MCF 10A (cell line): Measurements from ENCODE around the gene EPB41. TPM values are rescaled to one million over a fixed set of nuclear protein-coding genes. Genes with fewer than 3 reads are reported as not detected.

Experiments
- BruUV-seq: library from RNA; stranded (reverse); fragments of 400-500 nt; replicated peaks from 2 replicates; lab custom pipeline; 2021; lab: Mats Ljungman, UMichigan
- CTCF ChIA-PET: fragments of 300-600 bp; sonication (Branson Sonifier 250); formaldehyde crosslinking; extraction: SDS; loops from one replicate; lab custom pipeline; 2021; ENCODE audit warnings: antibody characterized with exemption, inconsistent platforms; lab: Yijun Ruan, JAX
- POLR2A ChIA-PET: fragments of 300-600, 350-650 bp; sonication (Branson Sonifier 250); formaldehyde crosslinking; extraction: SDS; loops from one replicate; lab custom pipeline; 2020; ENCODE audit warnings: antibody characterized with exemption, inconsistent platforms; lab: Yijun Ruan, JAX
- DNase-seq: peaks from one replicate; pipeline ENCODE4 v3.0.0-alpha.2; 2018; ENCODE audit not compliant: unreplicated experiment
- H3K27ac Mint-ChIP-seq: one replicate; pipeline ENCODE4 v1.8.0; 2022; ENCODE audit warnings: mild to moderate bottlenecking, low read depth, mixed read lengths; ENCODE audit not compliant: unreplicated experiment
- H3K27me3 Mint-ChIP-seq: one replicate; pipeline ENCODE4 v1.8.0; 2022; ENCODE audit warnings: mixed read lengths; ENCODE audit not compliant: insufficient read depth, unreplicated experiment
- H3K36me3 Mint-ChIP-seq: one replicate; pipeline ENCODE4 v1.8.0; 2022; ENCODE audit warnings: mild to moderate bottlenecking, moderate library complexity, mixed read lengths; ENCODE audit not compliant: insufficient read depth, unreplicated experiment
- H3K4me1 Mint-ChIP-seq: one replicate; pipeline ENCODE4 v1.8.0; 2022; ENCODE audit warnings: mixed read lengths; ENCODE audit not compliant: insufficient read depth, unreplicated experiment
- H3K4me3 Mint-ChIP-seq: one replicate; pipeline ENCODE4 v1.8.0; 2022; ENCODE audit warnings: mild to moderate bottlenecking, moderate library complexity, mixed read lengths; ENCODE audit not compliant: unreplicated experiment
- H3K9me3 Mint-ChIP-seq: one replicate; pipeline ENCODE4 v1.8.0; 2022; ENCODE audit warnings: mixed read lengths; ENCODE audit not compliant: unreplicated experiment
- intact Hi-C: fragments of 100-400 bp; cut with micrococcal nuclease; formaldehyde crosslinking; loops from 2 replicates; pipeline ENCODE4 v1.14.1; 2022
- total RNA-seq: library from RNA; stranded (reverse); gene quantifications from 2 replicates; pipeline ENCODE4 v1.2.3, GENCODE V29; 2022
- TF ChIP-seq, protein P1 (sequence below): fragments of 200-600 bp; IDR thresholded peaks from one replicate; pipeline ENCODE4 v1.8.0; 2022; ENCODE audit warnings: antibody characterized with exemption, mild to moderate bottlenecking; ENCODE audit not compliant: unreplicated experiment

Gene EPB41
- total RNA-seq, 1 experiment from 2014 or later: 15.0 TPM

DNA sequence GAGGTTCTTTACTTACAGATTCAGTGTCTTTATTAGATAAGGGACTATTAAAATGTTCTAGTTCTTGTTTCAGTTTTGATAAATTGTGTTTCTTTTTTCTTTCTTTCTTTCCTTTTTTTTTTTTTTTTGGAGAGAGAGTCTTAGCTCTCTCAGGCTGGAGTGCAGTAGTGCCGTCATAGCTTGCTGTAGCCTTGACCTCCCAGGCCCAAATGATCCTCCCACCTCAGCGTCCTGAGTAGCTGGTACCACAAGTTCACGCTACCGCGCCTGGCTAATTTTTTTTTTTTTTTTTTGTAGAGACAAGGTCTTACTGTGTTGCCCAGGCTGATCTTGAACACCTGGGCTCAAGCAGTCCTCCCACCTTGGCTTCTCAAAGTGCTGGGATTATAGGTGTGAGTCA lies 132.8 kb downstream of the EPB41 start:
- Mint-ChIP-seq H3K27me3 (no peaks in the 10 kb centered on the region), H3K4me1 (no peaks in the 10 kb centered on the region), H3K36me3 (peaks cover 29% of the 10 kb centered on the region), H3K4me3 (no peak overlapping the region), H3K9me3 (no peaks in the 10 kb centered on the region), H3K27ac (no peak overlapping the region)
- intact Hi-C loops: no loop called here
- CTCF ChIA-PET: interaction anchor here (1.2 kb wide), 1 partner anchor 13 kb away, joined by 6 read pairs; no protein-coding TSS in a partner anchor
- no peak for DNase-seq
- TF ChIP-seq, protein P1, sequence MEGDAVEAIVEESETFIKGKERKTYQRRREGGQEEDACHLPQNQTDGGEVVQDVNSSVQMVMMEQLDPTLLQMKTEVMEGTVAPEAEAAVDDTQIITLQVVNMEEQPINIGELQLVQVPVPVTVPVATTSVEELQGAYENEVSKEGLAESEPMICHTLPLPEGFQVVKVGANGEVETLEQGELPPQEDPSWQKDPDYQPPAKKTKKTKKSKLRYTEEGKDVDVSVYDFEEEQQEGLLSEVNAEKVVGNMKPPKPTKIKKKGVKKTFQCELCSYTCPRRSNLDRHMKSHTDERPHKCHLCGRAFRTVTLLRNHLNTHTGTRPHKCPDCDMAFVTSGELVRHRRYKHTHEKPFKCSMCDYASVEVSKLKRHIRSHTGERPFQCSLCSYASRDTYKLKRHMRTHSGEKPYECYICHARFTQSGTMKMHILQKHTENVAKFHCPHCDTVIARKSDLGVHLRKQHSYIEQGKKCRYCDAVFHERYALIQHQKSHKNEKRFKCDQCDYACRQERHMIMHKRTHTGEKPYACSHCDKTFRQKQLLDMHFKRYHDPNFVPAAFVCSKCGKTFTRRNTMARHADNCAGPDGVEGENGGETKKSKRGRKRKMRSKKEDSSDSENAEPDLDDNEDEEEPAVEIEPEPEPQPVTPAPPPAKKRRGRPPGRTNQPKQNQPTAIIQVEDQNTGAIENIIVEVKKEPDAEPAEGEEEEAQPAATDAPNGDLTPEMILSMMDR: no peak
- no TSS peak for BruUV-seq
- POLR2A ChIA-PET: no interaction called here

DNA sequence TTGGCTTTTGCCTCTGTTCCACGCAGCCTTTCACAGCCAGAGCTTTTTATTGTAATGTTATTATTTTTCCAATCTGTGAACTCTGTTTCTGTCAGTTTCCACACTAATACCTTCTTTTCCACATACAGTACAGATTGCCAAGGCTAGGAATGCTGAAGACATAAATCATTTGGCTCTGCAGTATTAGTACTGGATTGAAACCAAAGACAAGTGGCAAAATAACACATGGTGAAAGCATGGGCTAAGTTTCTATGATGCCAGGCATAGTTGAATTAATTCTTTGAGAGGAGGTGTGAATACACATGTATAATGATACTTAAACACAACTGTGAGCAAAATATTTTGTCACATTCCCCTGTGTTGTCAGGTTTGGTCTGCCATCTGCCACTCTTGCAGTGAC lies 135.8 kb downstream of the EPB41 start:
- BruUV-seq: no TSS peak
- Mint-ChIP-seq H3K36me3 (peaks cover 35% of the 10 kb centered on the region), H3K4me1 (no peaks in the 10 kb centered on the region), H3K27ac (no peak overlapping the region), H3K9me3 (no peaks in the 10 kb centered on the region), H3K27me3 (no peaks in the 10 kb centered on the region), H3K4me3 (no peak overlapping the region)
- TF ChIP-seq, protein P1: no peak
- intact Hi-C loops: no loop called here
- POLR2A ChIA-PET: no interaction called here
- no peak for DNase-seq
- CTCF ChIA-PET: interaction anchor here (0.5 to 0.8 kb wide), 2 partner anchors 10 to 171 kb away, joined by 3 read pairs; no protein-coding TSS in a partner anchor

DNA sequence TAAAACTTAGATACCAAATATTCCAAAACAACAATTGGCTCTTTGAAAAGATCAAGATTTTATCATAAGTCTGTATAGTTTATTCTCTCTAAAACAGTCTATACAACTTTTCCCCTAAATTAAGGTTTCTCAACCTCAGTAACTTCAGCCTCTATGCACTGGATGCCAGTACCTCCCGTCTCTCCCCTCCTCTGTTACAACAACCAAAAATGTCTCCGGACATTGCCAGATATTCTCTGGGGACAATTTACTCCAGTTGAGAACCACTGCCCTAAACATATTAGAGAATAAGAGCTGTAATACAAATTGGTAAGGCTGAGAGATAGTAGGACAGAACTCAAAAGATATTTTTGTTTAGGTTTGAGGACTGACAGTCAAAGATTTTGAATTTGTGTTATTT lies 137.7 kb downstream of the EPB41 start:
- TF ChIP-seq, protein P1: no peak
- Mint-ChIP-seq H3K27ac (no peak overlapping the region), H3K9me3 (no peaks in the 10 kb centered on the region), H3K27me3 (no peaks in the 10 kb centered on the region), H3K4me3 (no peak overlapping the region), H3K4me1 (no peaks in the 10 kb centered on the region), H3K36me3 (peaks cover 31% of the 10 kb centered on the region)
- DNase-seq: no peak
- BruUV-seq: no TSS peak
- CTCF ChIA-PET: no interaction called here
- intact Hi-C loops: no loop called here
- POLR2A ChIA-PET: interaction anchor here (0.6 kb wide), 1 partner anchor 102 kb away, joined by 3 read pairs; no protein-coding TSS in a partner anchor

DNA sequence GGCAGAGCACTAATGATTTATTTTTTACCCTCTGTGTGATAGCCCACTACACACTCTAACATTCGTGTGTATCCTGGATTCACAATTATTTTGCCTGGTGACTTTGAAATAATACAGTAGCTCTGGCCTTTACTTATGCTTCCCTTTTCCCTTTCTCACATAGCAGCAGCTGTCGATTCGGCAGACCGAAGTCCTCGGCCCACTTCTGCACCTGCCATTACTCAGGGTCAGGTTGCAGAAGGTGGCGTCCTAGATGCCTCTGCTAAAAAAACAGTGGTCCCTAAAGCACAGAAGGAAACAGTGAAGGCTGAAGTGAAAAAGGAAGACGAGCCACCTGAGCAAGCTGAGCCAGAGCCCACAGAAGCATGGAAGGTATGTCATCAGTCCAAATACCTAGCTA lies 138.6 kb downstream of the EPB41 start:
- Mint-ChIP-seq H3K36me3 (peaks cover 27% of the 10 kb centered on the region), H3K4me1 (no peaks in the 10 kb centered on the region), H3K27me3 (no peaks in the 10 kb centered on the region), H3K27ac (no peak overlapping the region), H3K4me3 (no peak overlapping the region), H3K9me3 (no peaks in the 10 kb centered on the region)
- POLR2A ChIA-PET: interaction anchor here (0.6 kb wide), 1 partner anchor 316 kb away, joined by 3 read pairs; the partner anchor contains the start of gene YTHDF2
- no TSS peak for BruUV-seq
- CTCF ChIA-PET: interaction anchor here (0.6 to 1.7 kb wide), 2 partner anchors 18 to 146 kb away, joined by 3 read pairs; no protein-coding TSS in a partner anchor
- no peak for DNase-seq
- intact Hi-C loops: no loop called here
- TF ChIP-seq, protein P1: no peak
